GM12878 (cell line): ENCODE results near the gene IL18RAP. TPM values are rescaled to one million over a fixed set of nuclear protein-coding genes. Genes with fewer than 3 reads are reported as not detected.

ENCODE experiments used
- ATF2 ChIP-seq: IDR thresholded peaks from 2 replicates; pipeline ENCODE4 v1.6.1; 2012; ENCODE audit warnings: low read length, inconsistent platforms
- ATF3 ChIP-seq: IDR thresholded peaks from 2 replicates; pipeline ENCODE4 v1.6.1; 2011; ENCODE audit warnings: low read depth, mild to moderate bottlenecking, low read length, moderate library complexity, borderline replicate concordance; ENCODE audit errors: extremely low read depth
- BMI1 ChIP-seq: fragments of 450-650 bp; IDR thresholded peaks from 2 replicates; pipeline ENCODE4 v1.6.1; 2016; ENCODE audit warnings: mild to moderate bottlenecking, moderate library complexity, borderline replicate concordance
- CBFB ChIP-seq: IDR thresholded peaks from 2 replicates; pipeline ENCODE4 v1.6.1; 2016; ENCODE audit warnings: antibody characterized with exemption, low read depth
- EP300 ChIP-seq, 2 experiments: fragments of 150-350 bp in 1 of 2; IDR thresholded peaks; 2 replicates each; pipeline ENCODE4 v1.6.1; 2011 to 2012; ENCODE audit warnings: low read depth in 2 of 2, low read length in 2 of 2, borderline replicate concordance in 1 of 2, improper control_type of control experiment in 1 of 2, inconsistent platforms in 1 of 2; ENCODE audit not compliant: control insufficient read depth in 1 of 2
- ESRRA ChIP-seq: IDR thresholded peaks from 2 replicates; pipeline ENCODE4 v1.6.1; 2012; ENCODE audit warnings: mild to moderate bottlenecking, low read length, improper control_type of control experiment
- HDAC2 ChIP-seq: fragments of 200-600 bp; sonication (generic); IDR thresholded peaks from 2 replicates; pipeline ENCODE4 v1.6.1; 2017
- HDGF ChIP-seq: fragments of 450-650 bp; IDR thresholded peaks from 2 replicates; pipeline ENCODE4 v1.6.1; 2016; ENCODE audit warnings: antibody characterized with exemption
- IRF5 ChIP-seq: fragments of 450-650 bp; IDR thresholded peaks from 2 replicates; pipeline ENCODE4 v1.6.1; 2017; ENCODE audit warnings: borderline replicate concordance
- MEF2A ChIP-seq: IDR thresholded peaks from 2 replicates; pipeline ENCODE4 v1.6.1; 2011; ENCODE audit warnings: low read depth, mild to moderate bottlenecking, low read length, moderate library complexity; ENCODE audit not compliant: insufficient read depth
- MEF2B ChIP-seq: fragments of 450-650 bp; IDR thresholded peaks from 2 replicates; pipeline ENCODE4 v1.6.1; 2018; ENCODE audit warnings: mild to moderate bottlenecking, moderate library complexity; ENCODE audit not compliant: partially characterized antibody, poor library complexity, severe bottlenecking
- NFIC ChIP-seq: IDR thresholded peaks from 2 replicates; pipeline ENCODE4 v1.6.1; 2012; ENCODE audit warnings: low read depth, mild to moderate bottlenecking, inconsistent platforms, low read length, moderate library complexity
- PAX5 ChIP-seq: IDR thresholded peaks from 2 replicates; pipeline ENCODE4 v1.6.1; 2011; ENCODE audit warnings: low read depth, low read length, borderline replicate concordance
- POLR2A ChIP-seq: IDR thresholded peaks from 2 replicates; pipeline ENCODE4 v1.6.1; 2011; ENCODE audit warnings: low read depth, mild to moderate bottlenecking, low read length
- RELA ChIP-seq: fragments of 450-650 bp; IDR thresholded peaks from 2 replicates; pipeline ENCODE4 v1.8.0; 2014; ENCODE audit warnings: borderline replicate concordance; ENCODE audit not compliant: partially characterized antibody
- SP1 ChIP-seq: IDR thresholded peaks from one replicate; pipeline ENCODE4 v1.6.1; 2011; ENCODE audit warnings: low read depth, low read length
- USF1 ChIP-seq: IDR thresholded peaks from 2 replicates; pipeline ENCODE4 v1.6.1; 2011; ENCODE audit warnings: borderline replicate concordance, low read depth, mild to moderate bottlenecking, moderate library complexity, mixed read lengths, low read length; ENCODE audit not compliant: insufficient read depth; ENCODE audit errors: extremely low read length
- ZBED1 ChIP-seq: IDR thresholded peaks from 2 replicates; pipeline ENCODE4 v1.6.1; 2016; ENCODE audit warnings: borderline replicate concordance
- ZNF207 ChIP-seq: fragments of 450-650 bp; IDR thresholded peaks from 2 replicates; pipeline ENCODE4 v1.6.1; 2014; ENCODE audit warnings: antibody characterized with exemption, mild to moderate bottlenecking, borderline replicate concordance
- ZNF274 ChIP-seq: IDR thresholded peaks from one replicate; pipeline ENCODE4 v1.8.0; 2011; ENCODE audit not compliant: insufficient read length, insufficient read depth
- ZNF622 ChIP-seq: fragments of 450-650 bp; IDR thresholded peaks from 2 replicates; pipeline ENCODE4 v1.6.1; 2017; ENCODE audit warnings: mild to moderate bottlenecking, inconsistent platforms
- ZNF687 ChIP-seq: fragments of 450-650 bp; IDR thresholded peaks from 2 replicates; pipeline ENCODE4 v1.6.1; 2017; ENCODE audit warnings: mild to moderate bottlenecking, moderate library complexity
- ZSCAN29 ChIP-seq: fragments of 450-650 bp; IDR thresholded peaks from 2 replicates; pipeline ENCODE4 v1.6.1; 2017; ENCODE audit warnings: mild to moderate bottlenecking, moderate library complexity
- polyA plus RNA-seq, 11 experiments: library from polyadenylated mRNA; depleted of rRNA in 4 of 11; unstranded in 6 of 11; stranded (reverse) in 5 of 11; fragments of >200 nt; fragmentation: Nextera tagmentation in 4 of 11; fragmentation: Illumina TruSeq in 1 of 11; extraction: Ambion mirVana in 4 of 11; extraction: Trizol in 1 of 11; gene quantifications; 1 replicate in 1 of 11; 2 replicates in 10 of 11; pipeline versions ENCODE4 v1.2.1 to v1.2.3, GENCODE V29; 2011 to 2016; ENCODE audit warnings: inconsistent platforms in 2 of 11, missing spikeins in 2 of 11, low read depth in 1 of 11
- total RNA-seq, 4 experiments: library from RNA; depleted of rRNA in 3 of 4; stranded (reverse); fragments of >200 nt in 3 of 4; fragmentation: Illumina TruSeq in 1 of 4; extraction: Trizol in 1 of 4; gene quantifications; 2 replicates each; pipeline versions ENCODE4 v1.2.1 to v1.2.3, GENCODE V29; 2013 to 2021

Gene IL18RAP
- total and polyA plus RNA-seq, 10 of the 15 experiments (the other 5 are each of a cell fraction or from before 2014, with no cell fraction given) = 0.37 to 1.6 (median 0.75) TPM; not detected in 1

GRCh38 chr2:102387763-102388546 lies 35.0 kb upstream of the IL18RAP start (continued):
- no peak for TF ChIP-seq ATF3
- peak; percentile 94 for TF ChIP-seq HDGF
- no peak for TF ChIP-seq MEF2A
- peak; percentile 65; the same call in 1 of the 2 replicates for TF ChIP-seq NFIC
- TF ChIP-seq RELA = peak; percentile 42
- TF ChIP-seq USF1 = no peak
- TF ChIP-seq ZNF622 = no peak
- TF ChIP-seq PAX5 = peak; percentile 44; the same call in 1 of the 2 replicates
- peak; percentile 76; the same call in 1 of the 2 replicates for TF ChIP-seq ZBED1
- no peak for TF ChIP-seq POLR2A
- no peak for TF ChIP-seq BMI1
- peak; percentile 60 for TF ChIP-seq ATF2
- TF ChIP-seq CBFB = 0 out of 2 replicates have a peak, but pooled peaks have one; percentile 27
- peak; percentile 13; the same call in 1 of the 2 replicates for TF ChIP-seq ZNF687
- no peak for TF ChIP-seq ZNF207
- no peak for TF ChIP-seq HDAC2
- no peak for TF ChIP-seq MEF2B
- no peak for TF ChIP-seq IRF5
- no peak for TF ChIP-seq ZNF274
- no peak for TF ChIP-seq ZSCAN29
- TF ChIP-seq ESRRA = no peak
- TF ChIP-seq SP1 = peak; percentile 12
- no peak for TF ChIP-seq EP300 (IDR thresholded peaks at IDR 0.05; ENCODE audit: borderline replicate concordance in 1 of 2, control insufficient read depth in 1 of 2, low read depth in 2 of 2, low read length in 2 of 2)
